Left lung (tissue), 14 donors: ENCODE measurements around the gene RLBP1. TPM values are rescaled to one million over a fixed set of nuclear protein-coding genes. Genes with fewer than 3 reads are reported as not detected.
"Not testable (repeated sequence)": the region's sequence is repeated elsewhere in the genome, so short reads cannot be mapped to it uniquely, and the experiment has no call there.

Experiments used
- ATAC-seq: fragments of 200-7000 bp; cut with Tn5 transposase; one replicate; pipeline ENCODE4 v1.9.1; 2020; ENCODE audit warnings: moderate library complexity
- DNase-seq, 4 donors: peaks; one replicate each; pipeline ENCODE4 v3.0.0-alpha.2; 2013 to 2020
- H3K27ac ChIP-seq, 2 donors: fragments of 200-600 bp; sonication (generic) in 1 of 2; one replicate each; pipeline versions ENCODE4 v1.5.0 to v1.8.0; 2020 to 2021
- H3K27me3 ChIP-seq, 2 donors: fragments of 200-600 bp; sonication (generic) in 1 of 2; one replicate each; pipeline versions ENCODE4 v1.5.0 to v1.8.0; 2020 to 2021
- H3K36me3 ChIP-seq, 2 donors: fragments of 200-600 bp; sonication (generic) in 1 of 2; one replicate each; pipeline versions ENCODE4 v1.5.0 to v1.8.0; 2020 to 2021
- H3K4me1 ChIP-seq, 2 donors: fragments of 200-600 bp; one replicate each; pipeline ENCODE4 v1.8.0; 2021
- H3K4me3 ChIP-seq, 2 donors: fragments of 200-600 bp; sonication (generic) in 1 of 2; one replicate each; pipeline versions ENCODE4 v1.5.0 to v1.8.0; 2020 to 2021; ENCODE audit warnings: mild to moderate bottlenecking in 1 of 2
- H3K9me3 ChIP-seq, 2 donors: fragments of 200-600 bp; sonication (generic) in 1 of 2; one replicate each; pipeline versions ENCODE4 v1.5.0 to v1.8.0; 2020 to 2021
- intact Hi-C, 2 donors: fragments of 100-400 bp; cut with DNase I; formaldehyde crosslinking; loops; one replicate each; pipeline versions ENCODE4 v1.11.2 to v1.14.2; 2022
- long read RNA-seq, 12 donors: library from polyadenylated mRNA in 2 of 12; unstranded in 2 of 12; transcript quantifications; one replicate each; pipeline ENCODE4 v2.0.0 and lab custom pipeline, GENCODE V29; 2019 to 2026
- polyA plus RNA-seq, 6 donors: library from polyadenylated mRNA; unstranded; fragments of 120-200 nt; gene quantifications; one replicate each; pipeline ENCODE4 v1.2.1, GENCODE V29; 2013; ENCODE audit not compliant: insufficient read length in 6 of 6
- total RNA-seq, 2 donors: library from RNA; stranded (reverse); fragmentation: NEBNext Ultra II Directional; extraction: Animal tissue kit (Norgen Biotek cat#: 25700); gene quantifications; one replicate each; pipeline ENCODE4 v1.2.1, GENCODE V29; 2021
- TF ChIP-seq, protein P1 (sequence below), 2 donors: fragments of 200-600 bp; sonication (generic) in 1 of 2; IDR thresholded peaks; one replicate each; pipeline versions ENCODE4 v1.5.0 to v1.8.0; 2021; ENCODE audit warnings: antibody characterized with exemption in 2 of 2
- donor health status: DM: no; HTN: yes; CAD: no.
- donor health status: DM: no; HTN: no; CAD: no.

The RLBP1 gene
- total RNA-seq (not detected), polyA plus RNA-seq (under 1 TPM in 1 of 6 donors, not detected in 5; 0.27 TPM)
- long read RNA-seq, donor 1: 0 reads
- long read RNA-seq, donor 2: 0 reads
- long read RNA-seq, donor 3: 0 reads
- long read RNA-seq, donor 4: 0 reads
- long read RNA-seq, donor 5: 0 reads
- long read RNA-seq, donor 6: 0 reads
- long read RNA-seq, donor 7: 0 reads
- long read RNA-seq, donor 8: 0 reads
- long read RNA-seq, donor 9: 0 reads
- long read RNA-seq, donor 10: 0 reads
- long read RNA-seq, donor 11: 0 reads
- long read RNA-seq, donor 12: 0 reads

DNA sequence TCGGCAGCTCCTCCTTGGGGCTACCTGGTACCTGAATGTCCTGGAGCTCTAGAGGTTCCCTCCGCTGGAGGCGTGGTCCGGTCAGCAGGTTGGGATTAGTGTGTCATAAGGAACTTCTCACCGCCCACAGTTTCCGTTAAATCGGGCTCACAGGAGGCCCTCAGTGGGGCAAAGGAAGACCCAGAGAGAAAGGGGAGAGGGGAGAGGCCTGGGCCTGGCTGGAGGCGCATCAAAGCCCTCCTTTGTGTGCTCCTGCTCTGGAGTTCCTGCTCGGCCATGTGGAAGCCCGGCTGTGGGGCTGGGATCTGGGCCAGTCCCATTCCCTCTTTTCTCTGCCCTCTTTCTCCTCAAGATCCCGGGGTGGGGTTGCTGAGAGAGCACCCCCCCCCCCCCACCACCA lies at the start of gene RLBP1:
RLBP1 (minus strand) TSS at position 37 of the 400 bp plus-strand sequence. CDS start 2,604 bp downstream, outside the sequence.
- TF ChIP-seq, protein P1, sequence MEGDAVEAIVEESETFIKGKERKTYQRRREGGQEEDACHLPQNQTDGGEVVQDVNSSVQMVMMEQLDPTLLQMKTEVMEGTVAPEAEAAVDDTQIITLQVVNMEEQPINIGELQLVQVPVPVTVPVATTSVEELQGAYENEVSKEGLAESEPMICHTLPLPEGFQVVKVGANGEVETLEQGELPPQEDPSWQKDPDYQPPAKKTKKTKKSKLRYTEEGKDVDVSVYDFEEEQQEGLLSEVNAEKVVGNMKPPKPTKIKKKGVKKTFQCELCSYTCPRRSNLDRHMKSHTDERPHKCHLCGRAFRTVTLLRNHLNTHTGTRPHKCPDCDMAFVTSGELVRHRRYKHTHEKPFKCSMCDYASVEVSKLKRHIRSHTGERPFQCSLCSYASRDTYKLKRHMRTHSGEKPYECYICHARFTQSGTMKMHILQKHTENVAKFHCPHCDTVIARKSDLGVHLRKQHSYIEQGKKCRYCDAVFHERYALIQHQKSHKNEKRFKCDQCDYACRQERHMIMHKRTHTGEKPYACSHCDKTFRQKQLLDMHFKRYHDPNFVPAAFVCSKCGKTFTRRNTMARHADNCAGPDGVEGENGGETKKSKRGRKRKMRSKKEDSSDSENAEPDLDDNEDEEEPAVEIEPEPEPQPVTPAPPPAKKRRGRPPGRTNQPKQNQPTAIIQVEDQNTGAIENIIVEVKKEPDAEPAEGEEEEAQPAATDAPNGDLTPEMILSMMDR (IDR thresholded peaks at IDR 0.05): no peak
- no peak within 1 kb of the TSS for H3K4me3 ChIP-seq
- DNase-seq (no peak), ATAC-seq (no peak)
- H3K9me3 ChIP-seq: no peaks in the 10 kb centered on the region
- H3K4me1 ChIP-seq: no peaks in the 10 kb centered on the region
- intact Hi-C loops: no loop called here
- H3K27ac ChIP-seq: no peak within 1 kb of the TSS
- no peaks in the 10 kb centered on the region for H3K36me3 ChIP-seq
- H3K27me3 ChIP-seq: no peaks in the 10 kb centered on the region

DNA sequence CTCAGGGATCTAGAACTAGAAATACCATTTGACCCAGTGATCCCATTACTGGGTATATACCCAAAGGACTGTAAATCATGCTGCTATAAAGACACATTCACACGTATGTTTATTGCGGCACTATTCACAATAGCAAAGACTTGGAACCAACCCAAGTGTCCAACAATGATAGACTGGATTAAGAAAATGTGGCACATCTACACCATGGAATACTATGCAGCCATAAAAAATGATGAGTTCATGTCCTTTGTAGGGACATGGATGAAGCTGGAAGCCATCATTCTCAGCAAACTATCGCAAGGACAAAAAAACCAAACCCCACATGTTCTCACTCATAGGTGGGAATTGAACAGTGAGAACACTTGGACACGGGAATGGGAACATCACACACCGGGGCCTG lies 28.8 kb upstream of the RLBP1 start:
- H3K36me3 ChIP-seq, H3K27me3 ChIP-seq, H3K9me3 ChIP-seq, ATAC-seq, H3K4me3 ChIP-seq, H3K27ac ChIP-seq, H3K4me1 ChIP-seq, intact Hi-C loops, DNase-seq: not testable (repeated sequence)

DNA sequence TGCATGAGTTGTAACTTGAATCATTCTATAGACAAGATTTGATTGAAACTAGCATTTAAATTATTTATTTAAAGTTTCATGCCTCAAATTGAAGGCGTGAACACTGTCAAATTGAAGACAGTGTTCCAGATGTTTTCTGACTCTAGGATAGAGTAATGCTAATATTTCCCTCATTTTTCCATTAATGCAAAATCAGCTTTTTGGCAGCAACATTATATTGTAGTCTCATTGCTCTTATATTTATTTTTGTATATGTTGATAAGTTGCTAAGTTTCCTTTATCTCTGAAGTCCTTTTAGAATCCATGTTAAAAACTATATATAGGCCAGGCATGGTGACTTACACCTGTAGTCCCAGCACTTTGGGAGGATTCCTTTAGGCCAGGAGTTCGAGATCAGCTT lies 27.2 kb upstream of the RLBP1 start:
- H3K4me3 ChIP-seq: no peak overlapping the region
- DNase-seq (no peak), ATAC-seq (no peak)
- H3K4me1 ChIP-seq: peaks cover 6 to 10% of the 10 kb centered on the region in 2 donors
- no peaks in the 10 kb centered on the region for H3K27me3 ChIP-seq
- no peak overlapping the region for H3K27ac ChIP-seq
- TF ChIP-seq, protein P1 (IDR thresholded peaks at IDR 0.05): no peak
- intact Hi-C loops: no loop called here
- peaks cover 0 to 4% of the 10 kb centered on the region in 2 donors for H3K36me3 ChIP-seq
- H3K9me3 ChIP-seq: no peaks in the 10 kb centered on the region

DNA sequence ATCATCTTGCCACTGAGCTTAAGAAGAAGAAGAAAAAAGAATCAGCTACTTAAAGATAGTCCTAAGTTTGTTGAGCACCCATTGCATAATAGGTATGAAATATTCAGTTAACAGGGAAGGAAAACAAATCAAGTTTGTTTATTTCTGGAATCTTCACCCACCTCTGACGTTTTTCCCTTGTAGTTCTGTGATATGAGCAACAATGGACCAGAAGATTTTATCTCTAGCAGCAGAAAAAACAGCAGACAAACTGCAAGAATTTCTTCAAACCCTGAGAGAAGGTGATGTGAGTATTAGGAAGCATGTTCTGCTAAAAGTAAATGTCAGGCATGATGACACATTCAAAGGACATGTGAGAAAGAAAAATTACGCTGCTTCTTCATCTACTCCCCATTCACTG lies 26.1 kb upstream of the RLBP1 start:
- Histone ChIP-seq H3K4me1 (peaks cover 6 to 15% of the 10 kb centered on the region in 2 donors), H3K27ac (no peak overlapping the region), H3K36me3 (peaks cover 0 to 4% of the 10 kb centered on the region in 2 donors), H3K27me3 (no peaks in the 10 kb centered on the region), H3K4me3 (no peak overlapping the region), H3K9me3 (no peaks in the 10 kb centered on the region)
- no peak for DNase-seq
- intact Hi-C loops: no loop called here
- TF ChIP-seq, protein P1 (IDR thresholded peaks at IDR 0.05): no peak
- ATAC-seq: no peak

DNA sequence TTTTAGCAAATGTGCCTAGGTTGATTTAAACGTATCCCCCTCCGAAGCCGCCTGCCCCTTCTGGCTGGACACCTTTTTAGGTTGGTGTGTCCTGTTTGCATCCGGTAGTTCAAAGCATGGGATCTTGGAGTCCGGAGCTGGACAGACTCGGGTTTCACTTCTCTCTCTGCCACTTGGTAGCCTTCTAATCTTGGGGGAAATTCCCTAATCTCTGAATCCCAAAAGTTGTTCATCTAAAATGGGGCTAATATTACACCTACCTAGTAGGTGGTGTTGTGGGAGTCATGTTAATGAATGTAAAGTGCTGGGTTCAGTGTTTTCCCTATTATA lies 23.2 kb upstream of the RLBP1 start:
- Histone ChIP-seq H3K4me1 (peaks cover 6 to 15% of the 10 kb centered on the region in 2 donors), H3K4me3 (peak overlapping the region; percentile 62 to 76), H3K9me3 (no peaks in the 10 kb centered on the region), H3K27me3 (no peaks in the 10 kb centered on the region), H3K27ac (no peak overlapping the region), H3K36me3 (peaks cover 0 to 4% of the 10 kb centered on the region in 2 donors)
- intact Hi-C loops: no loop called here
- TF ChIP-seq, protein P1 (IDR thresholded peaks at IDR 0.05): no peak
- no peak for ATAC-seq
- DNase-seq: no peak
